ENCODE results near the gene KCTD10.
"Not testable (repeated sequence)": the region's sequence is repeated elsewhere in the genome, so short reads cannot be mapped to it uniquely, and the experiment has no call there.

Gene KCTD10

DNA sequence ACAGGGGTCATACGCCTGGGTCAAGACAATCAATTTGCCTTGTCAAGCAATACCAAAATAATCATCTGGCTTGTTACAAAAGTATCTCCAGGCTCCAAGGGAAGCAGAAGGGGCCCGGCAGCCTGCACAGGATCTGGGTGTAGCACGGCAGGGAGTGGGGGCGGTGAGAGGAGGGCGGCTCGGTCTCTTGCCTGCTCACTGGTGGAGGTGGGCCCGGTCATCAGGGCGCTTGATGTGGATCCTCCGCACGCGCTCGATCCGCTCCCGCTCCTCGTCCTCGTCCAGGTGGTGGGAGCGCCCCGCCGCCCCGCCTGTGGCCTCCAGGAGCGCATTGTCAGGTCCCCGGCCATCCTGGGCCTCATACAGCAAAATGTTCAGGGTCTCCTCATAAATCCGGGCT lies 25.7 kb downstream of the KCTD10 start:
- Mint-ChIP-seq H3K4me1 (no peaks in the 10 kb centered on the region), H3K9me3 (no peaks in the 10 kb centered on the region), H3K36me3 (peaks cover 52% of the 10 kb centered on the region), H3K27ac (no peak overlapping the region), H3K27me3 (no peaks in the 10 kb centered on the region), H3K4me3 (no peak overlapping the region)
- ATAC-seq = no peak

DNA sequence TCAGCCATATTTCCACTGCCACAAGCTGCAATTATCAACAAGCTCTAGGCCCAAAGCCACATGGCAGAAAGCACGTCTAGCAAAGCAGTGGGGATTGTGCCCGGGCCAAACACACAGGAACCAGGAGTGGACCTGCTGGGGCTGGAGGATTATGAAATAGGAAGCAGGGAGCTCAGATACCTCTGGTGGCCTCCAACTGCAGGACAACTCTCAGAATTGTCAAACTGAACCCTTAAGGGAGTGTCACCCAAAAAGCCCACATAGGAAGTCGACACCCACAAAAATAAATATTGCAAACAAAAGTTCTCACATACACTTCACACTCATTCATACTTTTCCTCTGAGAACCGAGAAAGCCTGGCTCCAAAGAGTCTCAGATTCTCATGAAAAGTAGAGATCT lies 26.1 kb downstream of the KCTD10 start:
- Mint-ChIP-seq H3K4me3 (no peak overlapping the region), H3K36me3 (peaks cover 52% of the 10 kb centered on the region), H3K27me3 (no peaks in the 10 kb centered on the region), H3K4me1 (no peaks in the 10 kb centered on the region), H3K9me3 (no peaks in the 10 kb centered on the region), H3K27ac (no peak overlapping the region)
- no peak for ATAC-seq

DNA sequence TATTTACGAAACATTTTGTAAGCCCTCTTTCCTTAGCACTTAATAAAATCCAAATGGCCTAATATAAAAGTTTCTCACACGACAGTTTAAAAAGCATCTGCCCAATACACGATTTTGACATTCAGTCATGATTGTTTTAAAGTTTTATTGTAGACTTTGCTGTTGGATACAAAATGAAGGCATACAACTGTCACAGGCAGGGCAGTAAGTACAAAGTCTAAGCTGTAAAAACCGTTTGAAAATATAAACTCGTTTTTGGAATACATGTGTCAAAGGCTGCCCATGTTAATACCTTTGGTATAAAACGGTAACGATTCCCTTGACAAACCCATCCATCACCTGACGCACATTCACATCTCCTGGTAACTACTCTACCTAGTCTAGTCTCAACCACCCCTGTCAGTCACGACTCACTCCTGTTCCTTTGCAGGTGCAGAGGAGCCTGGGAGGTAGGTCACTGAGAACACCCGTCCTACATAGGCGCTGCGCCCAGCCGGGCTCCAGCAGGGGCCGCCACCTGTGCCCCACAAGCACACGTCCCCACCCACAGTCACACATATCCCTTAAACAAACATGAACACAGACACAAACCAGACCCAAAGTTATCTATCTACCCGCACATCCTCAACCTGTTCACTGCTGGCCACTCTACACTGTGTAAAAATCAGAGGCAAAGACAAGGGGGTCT lies 27.1 kb downstream of the KCTD10 start:
- Mint-ChIP-seq H3K27me3 (no peaks in the 10 kb centered on the region), H3K4me1 (no peaks in the 10 kb centered on the region), H3K9me3 (no peaks in the 10 kb centered on the region), H3K4me3 (no peak overlapping the region), H3K36me3 (peaks cover 53% of the 10 kb centered on the region), H3K27ac (no peak overlapping the region)
- ATAC-seq = no peak

GRCh38 chr12:109448707-109449390 lies 28.3 kb downstream of the KCTD10 start:
- Mint-ChIP-seq H3K4me1 (no peaks in the 10 kb centered on the region), H3K27ac (no peak overlapping the region), H3K36me3 (peaks cover 52% of the 10 kb centered on the region)

DNA sequence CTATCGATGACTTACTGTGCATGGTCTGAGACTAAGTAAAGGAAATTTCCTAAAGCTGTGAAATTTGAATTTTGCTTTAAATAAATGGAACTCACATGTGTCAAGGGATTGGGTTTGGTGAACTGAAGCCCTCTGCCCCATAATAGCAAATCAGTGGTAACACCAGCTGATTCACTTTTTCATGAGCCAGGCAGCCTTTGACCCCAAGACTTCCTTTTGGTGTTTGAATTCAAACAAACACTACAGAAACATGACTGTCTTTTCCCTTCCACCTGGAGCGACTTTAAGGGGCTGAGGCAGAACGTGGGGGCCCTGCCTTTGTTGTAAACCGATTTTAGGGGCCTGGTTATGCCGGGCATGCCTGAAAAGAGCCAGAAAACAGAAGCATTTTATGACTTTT lies 28.8 kb downstream of the KCTD10 start:
- Mint-ChIP-seq H3K36me3 (peaks cover 49% of the 10 kb centered on the region), H3K9me3 (no peaks in the 10 kb centered on the region), H3K27me3 (no peaks in the 10 kb centered on the region), H3K4me1 (no peaks in the 10 kb centered on the region), H3K27ac (no peak overlapping the region), H3K4me3 (no peak overlapping the region)
- no peak for ATAC-seq

More at GRCh38 chr12:109448707-109449390, 28.3 kb downstream of the KCTD10 start:
- H3K4me3 Mint-ChIP-seq = no peak overlapping the region
- ATAC-seq = no peak
- H3K27me3 Mint-ChIP-seq = no peaks in the 10 kb centered on the region
- no peaks in the 10 kb centered on the region for H3K9me3 Mint-ChIP-seq

DNA sequence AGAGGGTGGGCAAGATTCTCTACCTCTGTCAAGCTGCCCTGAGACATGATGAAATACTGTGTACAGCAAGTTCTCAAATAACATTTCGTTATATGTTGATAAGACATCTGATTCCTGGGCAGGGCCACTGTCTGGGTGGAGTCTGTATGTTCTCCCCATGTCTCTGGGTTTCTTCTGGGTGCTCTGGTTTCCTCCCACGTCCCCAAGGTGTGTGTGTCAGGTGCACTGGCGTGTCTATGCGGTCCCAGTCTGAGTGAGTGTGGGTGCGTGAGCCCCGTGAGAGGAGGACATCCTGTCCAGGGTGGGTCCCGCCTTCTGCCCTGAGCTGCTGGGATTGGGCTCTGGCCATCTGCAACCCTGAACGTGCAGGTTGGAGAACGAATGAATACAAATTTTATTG lies 29.6 kb downstream of the KCTD10 start:
- no peak overlapping the region for H3K4me3 Mint-ChIP-seq
- peaks cover 51% of the 10 kb centered on the region for H3K36me3 Mint-ChIP-seq
- ATAC-seq = no peak
- no peaks in the 10 kb centered on the region for H3K4me1 Mint-ChIP-seq
- no peaks in the 10 kb centered on the region for H3K9me3 Mint-ChIP-seq
- no peak overlapping the region for H3K27ac Mint-ChIP-seq
- no peaks in the 10 kb centered on the region for H3K27me3 Mint-ChIP-seq

- H3K27ac Mint-ChIP-seq = no peak overlapping the region
- no peak overlapping the region for H3K4me3 Mint-ChIP-seq
- ATAC-seq = no peak
- H3K27me3 Mint-ChIP-seq = no peaks in the 10 kb centered on the region
- no peaks in the 10 kb centered on the region for H3K4me1 Mint-ChIP-seq
- H3K36me3 Mint-ChIP-seq = peaks cover 54% of the 10 kb centered on the region
- H3K9me3 Mint-ChIP-seq = no peaks in the 10 kb centered on the region
Observed at GRCh38 chr12:109446869-109447268, 30.2 kb downstream of the KCTD10 start.

DNA sequence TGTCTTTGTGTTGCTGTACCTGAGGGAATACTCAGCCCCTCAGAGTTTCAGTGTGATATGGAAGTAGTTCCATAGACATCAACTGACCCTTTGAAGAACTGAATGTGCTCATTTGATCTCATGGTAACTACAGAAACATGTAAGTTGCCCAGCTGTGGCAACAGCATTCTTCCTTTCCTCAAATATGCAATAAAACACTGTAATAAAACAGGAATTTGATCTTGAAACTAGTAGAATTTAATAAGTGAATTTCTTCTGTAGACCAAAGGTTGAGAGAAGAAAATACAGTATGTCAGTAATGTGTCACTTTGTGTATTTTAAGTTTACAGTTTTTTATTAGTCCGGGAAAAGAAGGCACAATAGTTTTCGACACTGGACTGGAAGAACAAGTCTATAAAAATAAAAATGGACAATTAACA lies 31.9 kb downstream of the KCTD10 start:
- H3K27me3 Mint-ChIP-seq = no peaks in the 10 kb centered on the region
- H3K36me3 Mint-ChIP-seq = peaks cover 46% of the 10 kb centered on the region
- no peaks in the 10 kb centered on the region for H3K4me1 Mint-ChIP-seq
- no peaks in the 10 kb centered on the region for H3K9me3 Mint-ChIP-seq
- ATAC-seq = no peak
- H3K4me3 Mint-ChIP-seq = no peak overlapping the region
- H3K27ac Mint-ChIP-seq = no peak overlapping the region

DNA sequence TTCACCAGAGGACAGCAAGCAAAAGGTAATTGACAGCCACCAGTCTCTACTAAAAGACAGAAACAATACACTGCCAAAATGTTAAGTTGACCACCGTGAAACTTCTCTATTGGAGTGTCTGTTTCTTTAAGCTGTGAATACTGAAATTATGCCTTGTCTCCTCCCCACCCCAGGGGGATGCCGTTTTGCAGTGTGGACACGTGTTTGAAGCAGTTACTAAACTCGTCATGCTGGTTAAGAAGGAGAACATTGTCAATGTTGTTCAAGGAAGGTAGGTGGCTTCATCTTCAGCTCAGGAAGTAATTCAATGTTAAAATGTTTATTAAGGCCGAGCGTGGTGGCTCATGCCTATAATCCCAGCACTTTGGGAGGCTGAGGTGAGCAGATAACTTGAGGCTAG lies 32.8 kb downstream of the KCTD10 start:
- no peak overlapping the region for H3K4me3 Mint-ChIP-seq
- no peaks in the 10 kb centered on the region for H3K4me1 Mint-ChIP-seq
- H3K27ac Mint-ChIP-seq = no peak overlapping the region
- peaks cover 39% of the 10 kb centered on the region for H3K36me3 Mint-ChIP-seq
- ATAC-seq = no peak
- H3K9me3 Mint-ChIP-seq = no peaks in the 10 kb centered on the region
- H3K27me3 Mint-ChIP-seq = no peaks in the 10 kb centered on the region

DNA sequence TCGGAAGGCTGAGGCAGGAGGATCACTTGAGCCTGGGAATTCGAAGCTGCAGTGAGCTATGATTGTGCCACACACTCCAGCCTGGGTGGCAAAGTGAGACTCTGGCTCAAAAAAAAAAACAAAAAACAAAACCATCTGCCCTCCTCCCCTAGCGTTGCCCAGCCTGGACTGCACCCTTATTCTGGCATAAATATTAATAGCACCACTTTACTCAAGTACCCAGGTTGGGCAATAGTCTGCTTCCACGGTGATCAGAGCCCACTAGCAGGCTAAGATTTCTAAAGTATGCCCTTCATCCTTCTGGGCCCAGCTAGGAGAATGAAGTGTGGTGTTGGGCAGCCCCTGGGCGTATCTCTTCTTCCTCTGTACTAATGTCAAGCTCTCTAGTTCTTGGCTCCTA lies 33.3 kb downstream of the KCTD10 start:
- ATAC-seq = no peak
- H3K27ac Mint-ChIP-seq = no peak overlapping the region
- H3K4me1 Mint-ChIP-seq = no peaks in the 10 kb centered on the region
- no peak overlapping the region for H3K4me3 Mint-ChIP-seq
- H3K27me3 Mint-ChIP-seq = no peaks in the 10 kb centered on the region
- H3K36me3 Mint-ChIP-seq = peaks cover 36% of the 10 kb centered on the region
- H3K9me3 Mint-ChIP-seq = no peaks in the 10 kb centered on the region

- Mint-ChIP-seq H3K27me3 (no peaks in the 10 kb centered on the region), H3K4me3 (no peak overlapping the region), H3K9me3 (no peaks in the 10 kb centered on the region), H3K36me3 (peaks cover 32% of the 10 kb centered on the region), H3K27ac (no peak overlapping the region), H3K4me1 (no peaks in the 10 kb centered on the region)
- ATAC-seq = no peak
Observed at GRCh38 chr12:109440851-109441490, 36.1 kb downstream of the KCTD10 start.

GRCh38 chr12:109439951-109440350 lies 37.1 kb downstream of the KCTD10 start:
- H3K4me3 Mint-ChIP-seq, H3K27me3 Mint-ChIP-seq, ATAC-seq, H3K9me3 Mint-ChIP-seq, H3K27ac Mint-ChIP-seq, H3K4me1 Mint-ChIP-seq: not testable (repeated sequence)
- peaks cover 21% of the 10 kb centered on the region for H3K36me3 Mint-ChIP-seq

DNA sequence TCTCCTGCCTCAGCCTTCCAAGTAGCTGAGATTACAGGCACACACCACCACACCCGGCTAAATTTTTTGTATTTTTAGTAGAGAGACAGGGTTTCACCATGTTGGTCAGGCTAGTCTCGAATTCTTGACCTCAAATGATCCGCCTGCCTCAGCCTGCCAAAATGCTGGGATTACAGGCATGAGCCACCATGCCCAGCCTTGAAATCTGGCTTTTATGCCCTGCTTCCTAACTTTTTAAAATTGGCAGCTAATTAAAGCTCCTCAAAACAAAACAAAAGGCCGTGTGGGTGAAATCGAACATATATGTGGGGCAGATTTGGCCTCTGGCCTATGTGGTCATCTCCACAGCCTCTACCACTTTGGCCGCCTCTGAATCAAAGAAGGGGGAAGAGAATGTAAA lies 37.9 kb downstream of the KCTD10 start:
- Mint-ChIP-seq H3K9me3 (no peaks in the 10 kb centered on the region), H3K36me3 (peaks cover 14% of the 10 kb centered on the region), H3K27me3 (no peaks in the 10 kb centered on the region), H3K4me1 (no peaks in the 10 kb centered on the region), H3K27ac (no peak overlapping the region), H3K4me3 (no peak overlapping the region)
- no peak for ATAC-seq

DNA sequence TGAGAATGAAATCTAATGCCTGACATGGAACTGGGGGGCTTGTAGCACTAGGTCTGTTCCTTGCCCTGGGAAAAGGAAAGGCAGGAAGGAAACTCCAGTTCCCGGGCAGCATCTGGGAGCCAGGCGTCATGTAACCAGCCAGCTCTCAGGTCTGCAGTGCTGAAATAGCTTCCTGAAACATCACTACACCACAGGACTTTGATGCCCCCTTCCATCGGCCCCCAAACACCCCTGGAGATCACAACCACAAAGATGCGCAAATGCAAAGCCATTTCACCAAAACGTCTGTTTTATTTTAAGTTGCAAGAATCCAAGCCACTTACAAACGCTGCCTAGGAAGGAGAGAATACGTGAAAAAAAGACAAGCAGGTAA lies 40.9 kb downstream of the KCTD10 start:
- H3K27ac Mint-ChIP-seq = no peak overlapping the region
- no peaks in the 10 kb centered on the region for H3K27me3 Mint-ChIP-seq
- no peaks in the 10 kb centered on the region for H3K9me3 Mint-ChIP-seq
- H3K36me3 Mint-ChIP-seq = peaks cover 5% of the 10 kb centered on the region
- peaks cover 11% of the 10 kb centered on the region for H3K4me1 Mint-ChIP-seq
- ATAC-seq = no peak
- H3K4me3 Mint-ChIP-seq = no peak overlapping the region

- Mint-ChIP-seq H3K4me1 (peaks cover 11% of the 10 kb centered on the region), H3K27ac (no peak overlapping the region), H3K9me3 (no peaks in the 10 kb centered on the region), H3K27me3 (no peaks in the 10 kb centered on the region), H3K4me3 (no peak overlapping the region), H3K36me3 (peaks cover 5% of the 10 kb centered on the region)
- no peak for ATAC-seq
Observed at GRCh38 chr12:109435428-109436187, 41.5 kb downstream of the KCTD10 start.

All from stimulated activated memory B cell treated with anti-CD40 and anti-IgM and Interleukin-4, amounts not matched to agents 10 μg/mL and 1 μg/mL and 100 μg/mL, for 72 hours (primary cell).